HCT116 (cell line): ENCODE results near the gene SEC16A. TPM values are rescaled to one million over a fixed set of nuclear protein-coding genes. Genes with fewer than 3 reads are reported as not detected.

Experiments
- ATAC-seq: fragments of 200-7000 bp; cut with Tn5 transposase; 2 replicates; pipeline ENCODE4 v1.9.1; 2020; ENCODE audit warnings: mild to moderate bottlenecking, moderate library complexity
- BruUV-seq: library from RNA; stranded (reverse); fragments of 400-500 nt; replicated peaks from 2 replicates; lab custom pipeline; 2021; lab: Mats Ljungman, UMichigan
- CTCF ChIA-PET: fragments of 300-600 bp; sonication (Branson Sonifier 250); formaldehyde crosslinking; loops from one replicate; lab custom pipeline; 2021; ENCODE audit warnings: antibody characterized with exemption; lab: Charles Lee
- POLR2A ChIA-PET: fragments of 300-600, 350-600 bp; sonication (Branson Sonifier 250); formaldehyde crosslinking; loops from one replicate; lab custom pipeline; 2021; ENCODE audit warnings: antibody characterized with exemption; lab: Charles Lee
- RAD21 ChIA-PET, 2 experiments: fragments of 300-600 bp; sonication (Branson Sonifier 250); formaldehyde crosslinking; loops; one replicate each; lab custom pipeline; 2023; ENCODE audit warnings: low total read pairs in 2 of 2; ENCODE audit not compliant: uncharacterized antibody in 2 of 2, unreplicated experiment in 2 of 2, low non-redundant PET in 1 of 2; lab: Charles Lee
- DNase-seq: peaks from one replicate; pipeline ENCODE4 v3.0.0-alpha.2; 2010; ENCODE audit warnings: low read depth, low spot score
- H2AFZ ChIP-seq: fragments of 200-600 bp; shearing (Covaris generic), sonication (generic); 2 replicates; pipeline ENCODE4 v1.6.1; 2017; ENCODE audit warnings: low read depth, mixed run types, mixed read lengths, antibody characterized with exemption, low read length; ENCODE audit not compliant: poor library complexity, severe bottlenecking
- H3K27ac ChIP-seq: 2 replicates; pipeline ENCODE4 v1.5.1; 2012; ENCODE audit warnings: low read depth, low read length
- H3K27me3 ChIP-seq: fragments of 200-600 bp; sonication (generic); 2 replicates; pipeline ENCODE4 v1.6.1; 2016; ENCODE audit warnings: mixed run types, low read length, mixed read lengths; ENCODE audit not compliant: insufficient read depth
- H3K36me3 ChIP-seq, 2 experiments: fragments of 200-500 bp in 1 of 2; fragments of 200-600 bp in 1 of 2; sonication (Bioruptor generic) in 1 of 2; sonication (generic) in 1 of 2; 2 replicates each; pipeline versions ENCODE4 v1.5.1 to v1.6.1; 2014 to 2016; ENCODE audit warnings: low read length in 2 of 2, inconsistent platforms in 1 of 2, mixed read lengths in 1 of 2, mixed run types in 1 of 2; ENCODE audit not compliant: insufficient read depth in 2 of 2, control insufficient read depth in 1 of 2
- H3K4me1 ChIP-seq, 2 experiments: fragments of 200-600 bp in 1 of 2; sonication (generic) in 1 of 2; 2 replicates each; pipeline versions ENCODE4 v1.5.1 to v1.6.1; 2012 to 2017; ENCODE audit warnings: low read length in 2 of 2, inconsistent platforms in 1 of 2, mild to moderate bottlenecking in 1 of 2, mixed read lengths in 1 of 2, mixed run types in 1 of 2, moderate library complexity in 1 of 2; ENCODE audit not compliant: insufficient read depth in 2 of 2, control insufficient read depth in 1 of 2
- H3K4me2 ChIP-seq: fragments of 200-600 bp; sonication (generic); 2 replicates; pipeline ENCODE4 v1.6.1; 2017; ENCODE audit warnings: mixed run types, low read length, mixed read lengths
- H3K4me3 ChIP-seq, 2 experiments: fragments of 200-600 bp in 1 of 2; sonication (generic) in 1 of 2; replicated peaks in 1 of 2; 2 replicates each; pipeline ENCODE4 v1.5.1; 2011 to 2016; ENCODE audit warnings: low read length in 2 of 2, control low read depth in 1 of 2, low read depth in 1 of 2, mild to moderate bottlenecking in 1 of 2, mixed read lengths in 1 of 2, mixed run types in 1 of 2
- H3K79me2 ChIP-seq: fragments of 200-600 bp; sonication (generic); 2 replicates; pipeline ENCODE4 v1.6.1; 2017; ENCODE audit warnings: mild to moderate bottlenecking, mixed run types, low read length, moderate library complexity, mixed read lengths; ENCODE audit not compliant: insufficient read depth
- H3K9ac ChIP-seq: fragments of 200-600 bp; sonication (generic); 2 replicates; pipeline ENCODE4 v1.6.1; 2016; ENCODE audit warnings: low read length, mixed read lengths
- H3K9me2 ChIP-seq: fragments of 200-600 bp; sonication (generic), shearing (Covaris generic); 2 replicates; pipeline ENCODE4 v1.6.1; 2017; ENCODE audit warnings: mixed run types, mild to moderate bottlenecking, moderate library complexity; ENCODE audit not compliant: insufficient read depth
- H3K9me3 ChIP-seq, 2 experiments: fragments of 200-500 bp in 1 of 2; fragments of 200-600 bp in 1 of 2; sonication (Bioruptor generic) in 1 of 2; sonication (generic) in 1 of 2; 2 replicates each; pipeline ENCODE4 v1.6.1; 2014 to 2017; ENCODE audit warnings: low read length in 2 of 2, mixed read lengths in 2 of 2, inconsistent platforms in 1 of 2, low read depth in 1 of 2, mild to moderate bottlenecking in 1 of 2, mixed run types in 1 of 2, moderate library complexity in 1 of 2; ENCODE audit not compliant: control insufficient read depth in 1 of 2, insufficient read depth in 1 of 2
- H4K20me1 ChIP-seq: fragments of 200-600 bp; sonication (generic), shearing (Covaris generic); 2 replicates; pipeline ENCODE4 v1.6.1; 2017; ENCODE audit warnings: mixed run types, mild to moderate bottlenecking, moderate library complexity; ENCODE audit not compliant: insufficient read depth
- EGR1 ChIP-seq: IDR thresholded peaks from 2 replicates; pipeline ENCODE4 v1.6.1; 2012; ENCODE audit warnings: low read depth
- EZH2 ChIP-seq: fragments of 200-600 bp; sonication (generic); IDR thresholded peaks from 2 replicates; pipeline ENCODE4 v1.6.1; 2017; ENCODE audit warnings: antibody characterized with exemption, mixed run types
- FOSL1 ChIP-seq: IDR thresholded peaks from 2 replicates; pipeline ENCODE4 v1.6.1; 2012; ENCODE audit warnings: low read depth
- RAD21 ChIP-seq: IDR thresholded peaks from 2 replicates; pipeline ENCODE4 v1.6.1; 2012; ENCODE audit warnings: low read depth, mild to moderate bottlenecking
- REST ChIP-seq: IDR thresholded peaks from 2 replicates; pipeline ENCODE4 v1.6.1; 2012; ENCODE audit warnings: low read depth
- SRF ChIP-seq: IDR thresholded peaks from 2 replicates; pipeline ENCODE4 v1.6.1; 2012; ENCODE audit warnings: low read depth
- TCF7L2 ChIP-seq: IDR thresholded peaks from 2 replicates; pipeline ENCODE4 v1.7.0; 2011; ENCODE audit warnings: borderline replicate concordance, inconsistent platforms; ENCODE audit not compliant: insufficient read depth, insufficient read length; ENCODE audit errors: extremely low read depth
- YY1 ChIP-seq: IDR thresholded peaks from 2 replicates; pipeline ENCODE4 v1.6.1; 2011; ENCODE audit warnings: low read length, low read depth, moderate library complexity, mild to moderate bottlenecking; ENCODE audit not compliant: insufficient replicate concordance; ENCODE audit errors: extremely low read depth
- ZFX ChIP-seq: fragments of 450-650 bp; IDR thresholded peaks from 2 replicates; pipeline ENCODE4 v1.6.1; 2017
- intact Hi-C: fragments of 100-400 bp; cut with micrococcal nuclease; formaldehyde crosslinking; loops from 2 replicates; pipeline ENCODE4 v1.10.0; 2022
- total RNA-seq: library from RNA; stranded (reverse); gene quantifications from one replicate; pipeline ENCODE4 v1.2.1, GENCODE V29; 2021; ENCODE audit not compliant: unreplicated experiment
- TF ChIP-seq, protein P1 (sequence below): IDR thresholded peaks from 2 replicates; pipeline ENCODE4 v1.6.1; 2012
- TF ChIP-seq, protein P2 (sequence below): IDR thresholded peaks from 2 replicates; pipeline ENCODE4 v1.6.1; 2011; ENCODE audit warnings: mild to moderate bottlenecking, low read length, moderate library complexity; ENCODE audit not compliant: insufficient replicate concordance; ENCODE audit errors: extremely low read depth

SEC16A gene
- total RNA-seq, 1 experiment from 2014 or later: 49.8 TPM

DNA sequence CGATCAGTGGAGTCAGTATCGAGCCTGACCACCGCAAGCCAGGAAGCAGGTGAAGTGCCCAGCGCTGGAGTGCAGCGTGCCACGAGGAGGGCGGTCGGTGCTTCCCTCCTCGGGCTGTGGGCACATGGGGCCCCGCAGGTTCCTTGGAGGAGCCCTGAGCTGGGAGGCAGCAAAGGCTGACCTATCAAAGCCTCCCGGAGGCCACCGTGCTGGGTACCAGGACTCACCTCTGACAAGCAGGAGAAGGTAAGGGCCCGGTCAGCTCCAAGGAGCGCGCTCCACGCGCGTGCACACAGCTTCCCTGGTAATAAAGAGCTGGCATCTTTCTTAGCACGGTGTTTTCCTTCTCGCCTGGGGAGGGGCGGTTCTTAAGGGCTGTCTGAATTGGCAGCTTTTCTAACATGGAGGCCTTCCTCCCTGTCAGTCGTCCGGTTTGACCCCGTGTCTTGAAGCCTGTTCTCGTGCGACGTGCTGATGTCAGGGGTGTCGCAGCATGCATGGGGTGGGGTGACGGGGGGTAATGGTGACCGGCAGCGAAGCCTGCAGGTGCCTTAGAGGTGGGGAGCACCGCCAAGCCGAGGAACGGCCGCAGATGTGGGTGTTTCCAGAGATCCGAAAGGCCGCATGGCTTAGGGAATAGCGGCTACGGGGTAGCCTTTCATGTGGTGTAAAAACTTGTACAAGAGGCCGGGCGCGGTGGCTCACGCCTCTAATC, 59.3 kb downstream of the SEC16A start (continued):
- TF ChIP-seq REST (no peak), RAD21 (no peak), SRF (no peak)
- TF ChIP-seq, all 23 proteins: peak for 0

GRCh38 chr9:136422876-136423275, 60.0 kb downstream of the SEC16A start:
- peaks cover 32 to 45% of the 10 kb centered on the region in 2 experiments; a peak in 3 of 4 replicates for H3K36me3 ChIP-seq
- BruUV-seq: no TSS peak
- TF ChIP-seq EZH2: no peak
- no peak for TF ChIP-seq EGR1
- no peak for TF ChIP-seq TCF7L2
- no peak for TF ChIP-seq YY1
- TF ChIP-seq ZFX: no peak
- TF ChIP-seq, protein P1, sequence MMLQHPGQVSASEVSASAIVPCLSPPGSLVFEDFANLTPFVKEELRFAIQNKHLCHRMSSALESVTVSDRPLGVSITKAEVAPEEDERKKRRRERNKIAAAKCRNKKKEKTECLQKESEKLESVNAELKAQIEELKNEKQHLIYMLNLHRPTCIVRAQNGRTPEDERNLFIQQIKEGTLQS: no peak
- TF ChIP-seq FOSL1: no peak
- TF ChIP-seq, protein P2, sequence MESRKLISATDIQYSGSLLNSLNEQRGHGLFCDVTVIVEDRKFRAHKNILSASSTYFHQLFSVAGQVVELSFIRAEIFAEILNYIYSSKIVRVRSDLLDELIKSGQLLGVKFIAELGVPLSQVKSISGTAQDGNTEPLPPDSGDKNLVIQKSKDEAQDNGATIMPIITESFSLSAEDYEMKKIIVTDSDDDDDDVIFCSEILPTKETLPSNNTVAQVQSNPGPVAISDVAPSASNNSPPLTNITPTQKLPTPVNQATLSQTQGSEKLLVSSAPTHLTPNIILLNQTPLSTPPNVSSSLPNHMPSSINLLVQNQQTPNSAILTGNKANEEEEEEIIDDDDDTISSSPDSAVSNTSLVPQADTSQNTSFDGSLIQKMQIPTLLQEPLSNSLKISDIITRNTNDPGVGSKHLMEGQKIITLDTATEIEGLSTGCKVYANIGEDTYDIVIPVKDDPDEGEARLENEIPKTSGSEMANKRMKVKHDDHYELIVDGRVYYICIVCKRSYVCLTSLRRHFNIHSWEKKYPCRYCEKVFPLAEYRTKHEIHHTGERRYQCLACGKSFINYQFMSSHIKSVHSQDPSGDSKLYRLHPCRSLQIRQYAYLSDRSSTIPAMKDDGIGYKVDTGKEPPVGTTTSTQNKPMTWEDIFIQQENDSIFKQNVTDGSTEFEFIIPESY: no peak
- TF ChIP-seq, all 23 proteins: peak for 0

More at GRCh38 chr9:136422876-136423275, 60.0 kb downstream of the SEC16A start:
- no peak overlapping the region for H2AFZ ChIP-seq
- no peak overlapping the region for H3K4me3 ChIP-seq
- no peaks in the 10 kb centered on the region for H3K79me2 ChIP-seq
- ChIA-PET CTCF (no interaction called here), POLR2A (no interaction called here), RAD21 (no interaction called here)
- H3K9me2 ChIP-seq: no peaks in the 10 kb centered on the region
- H3K9ac ChIP-seq: no peak overlapping the region
- no peaks in the 10 kb centered on the region for H3K4me1 ChIP-seq
- H3K9me3 ChIP-seq: no peaks in the 10 kb centered on the region
- intact Hi-C loops: no loop called here
- H3K4me2 ChIP-seq: no peak overlapping the region
- H3K27me3 ChIP-seq: no peaks in the 10 kb centered on the region
- no peak for ATAC-seq
- no peak overlapping the region for H3K27ac ChIP-seq
- H4K20me1 ChIP-seq: no peaks in the 10 kb centered on the region
- DNase-seq: no peak
